Measurements from ENCODE around the gene OPN5.

DNA sequence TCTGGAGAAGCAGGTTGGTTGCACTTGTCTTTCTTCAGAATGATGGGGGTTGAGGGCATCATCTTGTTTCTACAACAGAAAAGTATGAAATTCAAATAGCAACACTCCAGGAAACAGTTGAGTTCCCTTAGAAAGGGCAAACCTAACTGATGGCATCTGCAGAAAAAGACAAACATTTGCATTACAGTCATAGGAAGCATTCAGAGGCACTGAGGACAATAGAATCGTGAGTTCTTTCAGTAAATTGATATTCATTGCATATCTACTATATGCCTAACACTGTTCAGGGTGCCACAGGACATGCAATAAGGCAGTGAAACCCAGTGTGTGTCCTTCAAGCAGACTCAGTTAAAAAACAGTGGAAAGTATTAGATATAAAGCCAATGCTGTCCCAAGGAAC lies 41.1 kb upstream of the OPN5 start:
- no peak for TF ChIP-seq CTCF (conservative IDR thresholded peaks at IDR 0.05; ENCODE audit: low read depth, low read length)
- no peak for TF ChIP-seq EZH2phosphoT487 (IDR thresholded peaks at IDR 0.05; ENCODE audit: borderline replicate concordance, low read length)

All from PC-3 (cell line).